IPS-18a (cell line): Measurements from ENCODE around the gene TMTC4.
"Not testable (repeated sequence)": the region's sequence is repeated elsewhere in the genome, so short reads cannot be mapped to it uniquely, and the experiment has no call there.

Experiments used
- H3K27ac ChIP-seq: one replicate; pipeline ENCODE4 v1.5.1; 2013; ENCODE audit warnings: low read length
- H3K27me3 ChIP-seq: one replicate; pipeline ENCODE4 v1.6.1; 2013; ENCODE audit warnings: mild to moderate bottlenecking, low read length; ENCODE audit not compliant: control insufficient read depth, insufficient read depth
- H3K36me3 ChIP-seq: one replicate; pipeline ENCODE4 v1.6.1; 2013; ENCODE audit warnings: low read depth, low read length; ENCODE audit not compliant: control insufficient read depth
- H3K4me1 ChIP-seq: one replicate; pipeline ENCODE4 v1.6.1; 2013; ENCODE audit warnings: low read depth, low read length; ENCODE audit not compliant: control insufficient read depth
- H3K4me3 ChIP-seq: one replicate; pipeline ENCODE4 v1.5.1; 2013; ENCODE audit warnings: low read length
- H3K9ac ChIP-seq: one replicate; pipeline ENCODE4 v1.6.1; 2013; ENCODE audit warnings: mild to moderate bottlenecking, low read length, moderate library complexity
- H3K9me3 ChIP-seq: one replicate; pipeline ENCODE4 v1.6.1; 2013; ENCODE audit warnings: low read depth, low read length; ENCODE audit not compliant: control insufficient read depth

TMTC4 gene

GRCh38 chr13:100674572-100674871 is at the start of gene TMTC4:
TSS of gene TMTC4 (minus strand) at chr13:100674795. CDS start at chr13:100670362, 4,433 bp downstream.
- Histone ChIP-seq H3K27me3 (peaks cover 12% of the 10 kb centered on the region), H3K9ac (peak within 1 kb of the TSS; percentile 45), H3K9me3 (no peaks in the 10 kb centered on the region), H3K27ac (no peak within 1 kb of the TSS), H3K4me1 (no peaks in the 10 kb centered on the region), H3K36me3 (peaks cover 8% of the 10 kb centered on the region), H3K4me3 (peak within 1 kb of the TSS; percentile 75)

- Histone ChIP-seq H3K4me3 (no peak overlapping the region), H3K36me3 (no peaks in the 10 kb centered on the region)
Measured at GRCh38 chr13:100722517-100722916, 47.9 kb upstream of the TMTC4 start.

GRCh38 chr13:100721885-100722512 is 47.4 kb upstream of the TMTC4 start:
- Histone ChIP-seq H3K9ac (no peak overlapping the region), H3K27me3 (no peaks in the 10 kb centered on the region), H3K4me1 (no peaks in the 10 kb centered on the region), H3K4me3 (no peak overlapping the region), H3K36me3 (no peaks in the 10 kb centered on the region), H3K27ac (no peak overlapping the region), H3K9me3 (no peaks in the 10 kb centered on the region)

More at GRCh38 chr13:100722517-100722916, 47.9 kb upstream of the TMTC4 start:
- Histone ChIP-seq H3K4me1 (no peaks in the 10 kb centered on the region), H3K27me3 (no peaks in the 10 kb centered on the region), H3K9me3 (no peaks in the 10 kb centered on the region), H3K27ac (no peak overlapping the region), H3K9ac (no peak overlapping the region)

GRCh38 chr13:100715604-100716003 is 41.0 kb upstream of the TMTC4 start:
- no peaks in the 10 kb centered on the region for H3K9me3 ChIP-seq
- no peak overlapping the region for H3K4me3 ChIP-seq
- H3K36me3 ChIP-seq, result no peaks in the 10 kb centered on the region
- H3K27ac ChIP-seq, result no peak overlapping the region
- no peaks in the 10 kb centered on the region for H3K27me3 ChIP-seq
- no peak overlapping the region for H3K9ac ChIP-seq
- no peaks in the 10 kb centered on the region for H3K4me1 ChIP-seq

DNA sequence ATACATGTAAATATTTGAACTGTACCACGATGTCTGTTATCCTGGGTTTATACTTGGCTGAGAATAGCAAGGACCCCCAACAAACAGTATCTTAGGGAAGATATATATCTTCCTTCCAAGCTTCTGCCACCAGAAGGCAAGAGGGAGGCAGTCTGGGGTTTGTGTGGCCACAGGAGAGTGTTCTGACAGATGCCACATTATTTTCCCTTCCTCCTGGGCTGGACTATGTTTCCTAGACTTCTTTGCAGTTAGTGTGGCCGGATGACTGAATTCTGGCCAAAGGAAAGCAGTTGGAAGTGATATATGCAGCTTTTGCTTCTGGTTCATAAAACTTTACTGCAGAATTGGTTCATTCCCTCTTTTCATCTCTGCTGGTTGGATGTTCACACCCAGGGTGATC is 39.9 kb upstream of the TMTC4 start:
- H3K4me1 ChIP-seq, result no peaks in the 10 kb centered on the region
- no peak overlapping the region for H3K9ac ChIP-seq
- H3K36me3 ChIP-seq, result no peaks in the 10 kb centered on the region
- H3K4me3 ChIP-seq, result no peak overlapping the region
- no peaks in the 10 kb centered on the region for H3K27me3 ChIP-seq
- no peak overlapping the region for H3K27ac ChIP-seq
- no peaks in the 10 kb centered on the region for H3K9me3 ChIP-seq

DNA sequence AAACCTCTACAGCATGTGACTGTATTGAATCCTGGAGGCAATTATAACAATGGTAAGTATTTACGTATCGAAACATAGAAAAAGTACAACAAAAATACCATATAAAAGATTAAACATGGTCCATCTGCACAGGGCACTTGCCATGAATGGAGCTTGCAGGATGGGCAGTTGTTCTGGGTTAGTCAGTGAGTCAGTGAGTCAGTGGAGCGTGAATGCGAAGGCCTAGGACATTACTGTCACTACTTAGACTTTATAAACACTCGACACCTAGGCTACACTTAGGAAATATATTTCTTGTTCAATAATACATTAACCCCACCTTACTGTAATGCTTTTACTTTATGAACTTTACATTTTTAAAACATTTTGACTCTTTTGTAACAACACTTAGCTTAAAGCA is 35.6 kb upstream of the TMTC4 start:
- no peaks in the 10 kb centered on the region for H3K9me3 ChIP-seq
- H3K27ac ChIP-seq, result no peak overlapping the region
- H3K4me1 ChIP-seq, result no peaks in the 10 kb centered on the region
- H3K9ac ChIP-seq, result no peak overlapping the region
- no peaks in the 10 kb centered on the region for H3K27me3 ChIP-seq
- no peak overlapping the region for H3K4me3 ChIP-seq
- no peaks in the 10 kb centered on the region for H3K36me3 ChIP-seq

GRCh38 chr13:100707818-100708740 is 33.5 kb upstream of the TMTC4 start:
- Histone ChIP-seq H3K4me1 (no peaks in the 10 kb centered on the region), H3K9ac (no peak overlapping the region), H3K27me3 (no peaks in the 10 kb centered on the region), H3K36me3 (no peaks in the 10 kb centered on the region), H3K9me3 (no peaks in the 10 kb centered on the region), H3K4me3 (no peak overlapping the region), H3K27ac (no peak overlapping the region)

DNA sequence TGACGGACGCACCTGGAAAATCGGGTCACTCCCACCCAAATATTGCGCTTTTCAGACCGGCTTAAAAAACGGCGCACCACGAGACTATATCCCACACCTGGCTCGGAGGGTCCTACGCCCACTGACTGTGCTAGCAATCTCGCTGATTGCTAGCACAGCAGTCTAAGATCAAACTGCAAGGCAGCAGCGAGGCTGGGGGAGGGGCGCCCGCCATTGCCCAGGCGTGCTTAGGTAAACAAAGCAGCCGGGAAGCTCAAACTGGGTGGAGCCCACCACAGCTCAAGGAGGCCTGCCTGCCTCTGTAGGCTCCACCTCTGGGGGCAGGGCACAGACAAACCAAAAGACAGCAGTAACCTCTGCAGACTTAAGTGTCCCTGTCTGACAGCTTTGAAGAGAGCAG is 23.7 kb upstream of the TMTC4 start:
- not testable (repeated sequence) for H3K9me3 ChIP-seq, H3K27me3 ChIP-seq, H3K27ac ChIP-seq, H3K4me1 ChIP-seq, H3K36me3 ChIP-seq, H3K4me3 ChIP-seq, H3K9ac ChIP-seq

- no peaks in the 10 kb centered on the region for H3K36me3 ChIP-seq
- H3K9ac ChIP-seq, result no peak overlapping the region
- no peak overlapping the region for H3K4me3 ChIP-seq
- H3K27me3 ChIP-seq, result no peaks in the 10 kb centered on the region
- H3K4me1 ChIP-seq, result no peaks in the 10 kb centered on the region
- no peaks in the 10 kb centered on the region for H3K9me3 ChIP-seq
- no peak overlapping the region for H3K27ac ChIP-seq
Measured at GRCh38 chr13:100695509-100695773, 20.8 kb upstream of the TMTC4 start.

DNA sequence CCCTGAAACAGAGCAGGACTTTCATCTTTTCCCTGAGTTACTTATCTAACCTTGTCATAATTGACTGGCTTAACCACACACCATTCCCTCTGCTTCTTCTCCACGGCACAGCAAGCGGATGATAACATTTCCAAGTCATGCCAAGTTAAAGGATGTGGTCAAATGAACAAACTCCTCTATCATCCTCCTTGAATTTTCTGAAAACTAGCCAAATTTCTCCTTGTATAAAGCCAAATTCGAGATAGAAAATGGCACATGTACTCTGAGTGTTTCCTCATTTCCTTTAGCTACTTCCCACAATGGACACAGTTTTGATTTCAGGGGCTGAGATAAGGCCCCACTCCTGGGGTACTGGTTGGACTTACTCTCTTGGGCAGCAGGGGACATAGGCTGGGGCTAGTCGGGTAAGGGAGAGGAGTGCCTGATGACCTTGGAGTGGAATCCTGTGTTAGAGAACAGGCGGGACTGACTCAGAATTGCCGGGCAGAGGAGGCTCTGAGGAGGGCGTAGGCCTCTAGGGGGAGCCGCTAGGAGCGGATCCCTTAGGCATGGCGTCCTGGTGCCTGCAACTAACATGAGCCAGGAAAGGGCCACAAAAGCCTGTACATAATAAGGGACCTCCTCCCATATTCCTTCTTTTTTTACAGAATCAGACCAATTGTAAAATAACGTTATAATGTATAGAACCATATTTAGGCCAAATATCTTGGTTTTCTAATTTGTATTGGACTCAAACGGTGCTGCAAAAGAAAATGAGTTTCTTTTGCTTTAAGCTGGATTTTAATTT is 20.3 kb upstream of the TMTC4 start:
- no peaks in the 10 kb centered on the region for H3K36me3 ChIP-seq
- no peak overlapping the region for H3K9ac ChIP-seq
- H3K9me3 ChIP-seq, result peaks cover 3% of the 10 kb centered on the region
- H3K27me3 ChIP-seq, result no peaks in the 10 kb centered on the region
- no peak overlapping the region for H3K4me3 ChIP-seq
- no peak overlapping the region for H3K27ac ChIP-seq
- H3K4me1 ChIP-seq, result no peaks in the 10 kb centered on the region

- no peak overlapping the region for H3K4me3 ChIP-seq
- H3K9ac ChIP-seq, result no peak overlapping the region
- H3K27me3 ChIP-seq, result no peaks in the 10 kb centered on the region
- no peak overlapping the region for H3K27ac ChIP-seq
- no peaks in the 10 kb centered on the region for H3K4me1 ChIP-seq
- H3K9me3 ChIP-seq, result peaks cover 15% of the 10 kb centered on the region
- H3K36me3 ChIP-seq, result no peaks in the 10 kb centered on the region
Measured at GRCh38 chr13:100689191-100689590, 14.6 kb upstream of the TMTC4 start.
